ENCODE measurements around the gene ARID3B.
A peak's percentile ranks its signal among the peaks of the same experiment; 100 is the strongest.
"Not testable (repeated sequence)": the region's sequence is repeated elsewhere in the genome, so short reads cannot be mapped to it uniquely, and the experiment has no call there.

The ARID3B gene

GRCh38 chr15:74624020-74624602 lies 83.1 kb downstream of the ARID3B start:
- DNase-seq = no peak

GRCh38 chr15:74625693-74626092 lies 84.7 kb downstream of the ARID3B start:
- no peak for DNase-seq

GRCh38 chr15:74626336-74626735 lies 85.3 kb downstream of the ARID3B start:
- DNase-seq = no peak

- DNase-seq = peak in 1 of 2 donors; percentile 15
Observed at GRCh38 chr15:74626752-74627692, 86.0 kb downstream of the ARID3B start.

- no peak for DNase-seq
Observed at GRCh38 chr15:74627766-74628165, 86.7 kb downstream of the ARID3B start.

- DNase-seq = no peak
Observed at GRCh38 chr15:74628199-74628598, 87.2 kb downstream of the ARID3B start.

- no peak for DNase-seq
Observed at GRCh38 chr15:74628949-74629348, 87.9 kb downstream of the ARID3B start.

- not testable (repeated sequence) for DNase-seq
Observed at GRCh38 chr15:74629696-74630095, 88.7 kb downstream of the ARID3B start.

GRCh38 chr15:74630284-74631086 lies 89.5 kb downstream of the ARID3B start:
- DNase-seq = no peak

- DNase-seq = no peak
Observed at GRCh38 chr15:74631087-74631385, 90.0 kb downstream of the ARID3B start.

- no peak for DNase-seq
Observed at GRCh38 chr15:74631408-74631807, 90.4 kb downstream of the ARID3B start.

- peak; percentile 11 to 20 for DNase-seq
Observed at GRCh38 chr15:74631935-74632560, 91.0 kb downstream of the ARID3B start.

- no peak for DNase-seq
Observed at GRCh38 chr15:74632601-74633000, 91.6 kb downstream of the ARID3B start.

GRCh38 chr15:74633781-74634180 lies 92.8 kb downstream of the ARID3B start:
- DNase-seq = no peak

GRCh38 chr15:74635228-74635627 lies 94.2 kb downstream of the ARID3B start:
- DNase-seq = peak; percentile 19 to 44

- DNase-seq = no peak
Observed at GRCh38 chr15:74636984-74637383, 96.0 kb downstream of the ARID3B start.

GRCh38 chr15:74641151-74641550 lies 100.1 kb downstream of the ARID3B start:
- no peak for DNase-seq

- no peak for DNase-seq
Observed at GRCh38 chr15:74642348-74642733, 101.3 kb downstream of the ARID3B start.

GRCh38 chr15:74642734-74643664 lies 102.0 kb downstream of the ARID3B start:
- DNase-seq = no peak

- DNase-seq = no peak
Observed at GRCh38 chr15:74643665-74644204, 102.7 kb downstream of the ARID3B start.

GRCh38 chr15:74646480-74646879 lies 105.5 kb downstream of the ARID3B start:
- no peak for DNase-seq
